ENCODE results near the gene NPHP4. TPM values are rescaled to one million over a fixed set of nuclear protein-coding genes. Genes with fewer than 3 reads are reported as not detected.

Gene NPHP4
- total and polyA plus RNA-seq, 10 of the 15 experiments (the other 5 are each of a cell fraction or from before 2014, with no cell fraction given): 0.16 to 10.5 (median 3.1) TPM

DNA sequence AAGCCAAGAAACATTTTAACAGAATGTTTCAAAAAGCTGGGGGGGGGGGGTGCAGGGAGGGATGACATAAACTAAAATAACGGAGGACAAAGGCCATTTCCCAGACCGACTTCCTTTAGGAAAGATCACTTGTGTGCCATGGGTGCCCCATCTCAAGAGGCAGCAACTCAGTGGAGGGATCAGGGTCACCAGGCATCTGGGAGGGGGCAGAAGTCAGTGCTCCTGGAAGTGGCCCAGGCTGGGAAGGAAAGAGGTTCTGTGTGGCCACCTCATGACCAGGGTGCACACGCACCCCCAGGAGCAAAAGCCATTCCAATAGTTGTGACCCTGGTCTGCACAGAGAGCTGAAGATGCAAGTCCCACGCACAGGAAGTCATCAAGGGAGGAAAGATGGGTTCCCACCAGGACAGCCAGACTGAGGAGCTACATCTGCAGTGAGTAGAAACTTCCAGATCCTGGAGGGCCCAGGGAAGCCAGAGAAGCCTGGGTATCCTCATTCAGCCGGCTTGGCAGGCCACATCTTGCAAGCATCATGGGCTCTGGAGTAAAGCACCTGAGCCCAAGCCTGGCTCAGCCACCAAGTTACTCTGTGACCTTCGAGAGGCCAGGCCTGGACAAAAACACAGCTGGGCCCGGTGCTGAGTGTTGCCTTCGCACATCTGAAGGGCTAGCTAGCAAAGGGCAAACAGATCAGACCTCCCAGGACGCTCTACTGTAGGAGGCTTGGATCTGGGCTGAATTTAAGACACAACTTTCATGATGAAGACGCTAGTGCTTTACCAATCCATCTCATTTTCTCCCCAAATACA lies 36.0 kb downstream of the NPHP4 start:
- DNase-seq (ENCODE audit: low read depth, low spot score): no peak
- TF ChIP-seq CHD2 (IDR thresholded peaks at IDR 0.05; ENCODE audit: borderline replicate concordance, low read depth, low read length) (no peak), SIX5 (IDR thresholded peaks at IDR 0.05; ENCODE audit: low read depth, low read length, severe bottlenecking) (no peak), MEF2B (IDR thresholded peaks at IDR 0.05; ENCODE audit: partially characterized antibody, poor library complexity, severe bottlenecking) (no peak), SPI1 (IDR thresholded peaks at IDR 0.05; ENCODE audit: borderline replicate concordance, insufficient read depth, low read depth, low read length) (no peak), ZNF622 (IDR thresholded peaks at IDR 0.05) (no peak), BACH1 (IDR thresholded peaks at IDR 0.05; ENCODE audit: borderline replicate concordance) (no peak), NR2C2 (IDR thresholded peaks at IDR 0.05; ENCODE audit: borderline replicate concordance, control insufficient read depth, insufficient read length, low read depth) (no peak), POLR2A (IDR thresholded peaks at IDR 0.05; ENCODE audit: low read depth, low read length) (no peak), MTA3 (IDR thresholded peaks at IDR 0.05; ENCODE audit: borderline replicate concordance, low read length) (no peak), MTA2 (IDR thresholded peaks at IDR 0.05; ENCODE audit: low read depth) (no peak), SMAD1 (IDR thresholded peaks at IDR 0.05; ENCODE audit: low read depth, partially characterized antibody) (no peak)
- TF ChIP-seq, protein P1, sequence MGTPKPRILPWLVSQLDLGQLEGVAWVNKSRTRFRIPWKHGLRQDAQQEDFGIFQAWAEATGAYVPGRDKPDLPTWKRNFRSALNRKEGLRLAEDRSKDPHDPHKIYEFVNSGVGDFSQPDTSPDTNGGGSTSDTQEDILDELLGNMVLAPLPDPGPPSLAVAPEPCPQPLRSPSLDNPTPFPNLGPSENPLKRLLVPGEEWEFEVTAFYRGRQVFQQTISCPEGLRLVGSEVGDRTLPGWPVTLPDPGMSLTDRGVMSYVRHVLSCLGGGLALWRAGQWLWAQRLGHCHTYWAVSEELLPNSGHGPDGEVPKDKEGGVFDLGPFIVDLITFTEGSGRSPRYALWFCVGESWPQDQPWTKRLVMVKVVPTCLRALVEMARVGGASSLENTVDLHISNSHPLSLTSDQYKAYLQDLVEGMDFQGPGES (IDR thresholded peaks at IDR 0.05): no peak
- TF ChIP-seq, protein P2, sequence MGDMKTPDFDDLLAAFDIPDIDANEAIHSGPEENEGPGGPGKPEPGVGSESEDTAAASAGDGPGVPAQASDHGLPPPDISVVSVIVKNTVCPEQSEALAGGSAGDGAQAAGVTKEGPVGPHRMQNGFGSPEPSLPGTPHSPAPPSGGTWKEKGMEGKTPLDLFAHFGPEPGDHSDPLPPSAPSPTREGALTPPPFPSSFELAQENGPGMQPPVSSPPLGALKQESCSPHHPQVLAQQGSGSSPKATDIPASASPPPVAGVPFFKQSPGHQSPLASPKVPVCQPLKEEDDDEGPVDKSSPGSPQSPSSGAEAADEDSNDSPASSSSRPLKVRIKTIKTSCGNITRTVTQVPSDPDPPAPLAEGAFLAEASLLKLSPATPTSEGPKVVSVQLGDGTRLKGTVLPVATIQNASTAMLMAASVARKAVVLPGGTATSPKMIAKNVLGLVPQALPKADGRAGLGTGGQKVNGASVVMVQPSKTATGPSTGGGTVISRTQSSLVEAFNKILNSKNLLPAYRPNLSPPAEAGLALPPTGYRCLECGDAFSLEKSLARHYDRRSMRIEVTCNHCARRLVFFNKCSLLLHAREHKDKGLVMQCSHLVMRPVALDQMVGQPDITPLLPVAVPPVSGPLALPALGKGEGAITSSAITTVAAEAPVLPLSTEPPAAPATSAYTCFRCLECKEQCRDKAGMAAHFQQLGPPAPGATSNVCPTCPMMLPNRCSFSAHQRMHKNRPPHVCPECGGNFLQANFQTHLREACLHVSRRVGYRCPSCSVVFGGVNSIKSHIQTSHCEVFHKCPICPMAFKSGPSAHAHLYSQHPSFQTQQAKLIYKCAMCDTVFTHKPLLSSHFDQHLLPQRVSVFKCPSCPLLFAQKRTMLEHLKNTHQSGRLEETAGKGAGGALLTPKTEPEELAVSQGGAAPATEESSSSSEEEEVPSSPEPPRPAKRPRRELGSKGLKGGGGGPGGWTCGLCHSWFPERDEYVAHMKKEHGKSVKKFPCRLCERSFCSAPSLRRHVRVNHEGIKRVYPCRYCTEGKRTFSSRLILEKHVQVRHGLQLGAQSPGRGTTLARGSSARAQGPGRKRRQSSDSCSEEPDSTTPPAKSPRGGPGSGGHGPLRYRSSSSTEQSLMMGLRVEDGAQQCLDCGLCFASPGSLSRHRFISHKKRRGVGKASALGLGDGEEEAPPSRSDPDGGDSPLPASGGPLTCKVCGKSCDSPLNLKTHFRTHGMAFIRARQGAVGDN (IDR thresholded peaks at IDR 0.05): no peak
- TF ChIP-seq, protein P3, sequence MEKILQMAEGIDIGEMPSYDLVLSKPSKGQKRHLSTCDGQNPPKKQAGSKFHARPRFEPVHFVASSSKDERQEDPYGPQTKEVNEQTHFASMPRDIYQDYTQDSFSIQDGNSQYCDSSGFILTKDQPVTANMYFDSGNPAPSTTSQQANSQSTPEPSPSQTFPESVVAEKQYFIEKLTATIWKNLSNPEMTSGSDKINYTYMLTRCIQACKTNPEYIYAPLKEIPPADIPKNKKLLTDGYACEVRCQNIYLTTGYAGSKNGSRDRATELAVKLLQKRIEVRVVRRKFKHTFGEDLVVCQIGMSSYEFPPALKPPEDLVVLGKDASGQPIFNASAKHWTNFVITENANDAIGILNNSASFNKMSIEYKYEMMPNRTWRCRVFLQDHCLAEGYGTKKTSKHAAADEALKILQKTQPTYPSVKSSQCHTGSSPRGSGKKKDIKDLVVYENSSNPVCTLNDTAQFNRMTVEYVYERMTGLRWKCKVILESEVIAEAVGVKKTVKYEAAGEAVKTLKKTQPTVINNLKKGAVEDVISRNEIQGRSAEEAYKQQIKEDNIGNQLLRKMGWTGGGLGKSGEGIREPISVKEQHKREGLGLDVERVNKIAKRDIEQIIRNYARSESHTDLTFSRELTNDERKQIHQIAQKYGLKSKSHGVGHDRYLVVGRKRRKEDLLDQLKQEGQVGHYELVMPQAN (conservative IDR thresholded peaks at IDR 0.05): no peak
- TF ChIP-seq, protein P4, sequence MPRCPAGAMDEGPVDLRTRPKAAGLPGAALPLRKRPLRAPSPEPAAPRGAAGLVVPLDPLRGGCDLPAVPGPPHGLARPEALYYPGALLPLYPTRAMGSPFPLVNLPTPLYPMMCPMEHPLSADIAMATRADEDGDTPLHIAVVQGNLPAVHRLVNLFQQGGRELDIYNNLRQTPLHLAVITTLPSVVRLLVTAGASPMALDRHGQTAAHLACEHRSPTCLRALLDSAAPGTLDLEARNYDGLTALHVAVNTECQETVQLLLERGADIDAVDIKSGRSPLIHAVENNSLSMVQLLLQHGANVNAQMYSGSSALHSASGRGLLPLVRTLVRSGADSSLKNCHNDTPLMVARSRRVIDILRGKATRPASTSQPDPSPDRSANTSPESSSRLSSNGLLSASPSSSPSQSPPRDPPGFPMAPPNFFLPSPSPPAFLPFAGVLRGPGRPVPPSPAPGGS (IDR thresholded peaks at IDR 0.05; ENCODE audit: borderline replicate concordance, insufficient read depth, low read depth, low read length, poor library complexity, severe bottlenecking): no peak

More for the DNA sequence above, 36.0 kb downstream of the NPHP4 start:
- Histone ChIP-seq H2AFZ (ENCODE audit: control insufficient read depth, low read depth, low read length) (no peak overlapping the region), H3K36me3 (ENCODE audit: control insufficient read depth in 2 of 2, insufficient read depth in 2 of 2, low read length in 1 of 2) (no peaks in the 10 kb centered on the region; a peak in 2 of 4 replicates), H4K20me1 (ENCODE audit: control insufficient read depth, insufficient read depth) (no peaks in the 10 kb centered on the region), H3K4me1 (ENCODE audit: control insufficient read depth, insufficient read depth, low read length) (no peaks in the 10 kb centered on the region), H3K27me3 (replicated peaks in 1 of 2; ENCODE audit: control insufficient read depth in 2 of 2, insufficient read depth in 2 of 2, low read length in 1 of 2) (no peaks in the 10 kb centered on the region), H3K79me2 (ENCODE audit: control insufficient read depth, insufficient read depth, low read length) (no peaks in the 10 kb centered on the region), H3K9ac (ENCODE audit: control insufficient read depth, insufficient read depth, low read length) (no peak overlapping the region), H3K27ac (ENCODE audit: control insufficient read depth, insufficient read depth) (no peak overlapping the region), H3K4me2 (ENCODE audit: control insufficient read depth, insufficient read depth) (no peak overlapping the region), H3K4me3 (no peak overlapping the region), H3K9me3 (replicated peaks; ENCODE audit: control insufficient read depth, insufficient read depth, low read length) (no peaks in the 10 kb centered on the region)
- BruUV-seq (replicated peaks): no TSS peak
- RAD21 ChIA-PET (ENCODE audit: unreplicated experiment): no interaction called here
- intact Hi-C loops (cut with micrococcal nuclease; ENCODE audit: unreplicated experiment) (no loop called here), in situ Hi-C loops (cut with MboI) (no loop called here)
- WGBS (ENCODE audit: insufficient coverage, insufficient replicate concordance, low lambda C conversion rate, missing lambda C conversion rate): 83% methylated on average over 10 of the region's 10 CpGs
- POLR2A ChIA-PET: no interaction called here
- no peak for FAIRE-seq
- no peak for ATAC-seq
- SMC1A ChIA-PET (ENCODE audit: uncharacterized antibody, unreplicated experiment): no interaction called here
- CTCF ChIA-PET: no interaction called here

Data from GM12878 (cell line).